Measurements from ENCODE around the gene NLGN1.

- TF ChIP-seq LEF1 (IDR thresholded peaks at IDR 0.05; ENCODE audit: borderline replicate concordance) (no peak), SP1 (IDR thresholded peaks at IDR 0.05) (no peak), BHLHE40 (IDR thresholded peaks at IDR 0.05; ENCODE audit: borderline replicate concordance) (no peak), PKNOX1 (IDR thresholded peaks at IDR 0.05) (no peak), FOXM1 (IDR thresholded peaks at IDR 0.05; ENCODE audit: borderline replicate concordance) (no peak), ARNT (IDR thresholded peaks at IDR 0.05) (no peak), NFRKB (IDR thresholded peaks at IDR 0.05) (no peak), ELF4 (IDR thresholded peaks at IDR 0.05) (no peak)
These were observed 535.6 kb downstream of the NLGN1 start for GRCh38 chr3:173933113-173933512.
